ENCODE data around the gene NCS1.

The NCS1 gene

DNA sequence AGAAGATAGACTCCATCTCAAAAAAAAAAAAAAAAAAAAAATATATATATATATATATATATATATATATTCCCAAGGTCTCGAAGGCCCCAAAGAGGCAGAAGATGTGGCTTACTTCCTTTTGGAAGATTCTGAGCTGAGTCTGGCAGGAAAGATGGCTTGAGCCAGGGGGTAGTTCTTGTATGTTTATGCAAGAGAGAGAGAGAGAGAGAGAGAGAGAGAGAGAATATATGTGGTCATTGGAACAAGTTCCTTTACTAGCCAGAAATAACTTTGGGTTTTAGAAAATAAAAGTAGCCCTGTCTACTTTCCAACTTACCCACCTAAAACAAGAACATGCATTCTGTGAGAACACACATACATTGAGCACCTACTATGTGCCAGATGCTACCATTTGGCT lies 17.6 kb downstream of the NCS1 start:
- no peak overlapping the region for H3K4me3 ChIP-seq
- H3K27ac ChIP-seq, result no peak overlapping the region

DNA sequence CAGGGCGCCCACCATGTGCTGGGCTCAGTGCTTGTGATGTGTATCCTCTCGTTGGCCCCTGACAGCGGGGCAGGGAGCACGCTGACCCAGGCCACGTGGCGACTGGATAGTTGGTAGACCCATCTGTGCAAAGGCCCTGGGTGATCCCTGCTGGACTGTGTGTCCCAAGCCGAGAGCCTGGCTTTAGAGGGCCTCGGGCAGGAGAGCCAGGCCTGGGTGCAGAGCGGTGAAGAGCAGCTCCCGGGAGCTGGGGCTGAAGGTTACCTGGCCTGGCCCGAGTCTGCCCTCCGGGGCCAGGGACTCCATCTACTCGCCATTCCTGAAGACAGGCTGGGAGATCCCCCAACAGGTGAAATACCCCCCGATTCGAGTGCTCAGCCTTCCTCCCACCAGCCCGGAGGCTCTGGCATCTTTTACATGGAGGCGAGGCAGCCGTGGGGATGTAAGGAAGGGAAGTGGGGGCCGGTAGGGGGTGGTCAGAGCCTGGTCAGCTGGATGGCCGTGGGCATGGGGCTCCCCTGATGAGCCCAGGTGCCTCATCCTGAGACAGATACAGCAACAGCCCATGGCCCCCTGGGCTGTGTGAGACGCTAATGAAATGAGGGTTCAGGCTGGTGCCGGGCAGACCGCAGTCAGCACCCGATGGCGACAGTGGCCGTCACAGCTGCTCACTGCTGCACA lies 19.0 kb downstream of the NCS1 start:
- Histone ChIP-seq H3K4me3 (no peak overlapping the region), H3K27ac (no peak overlapping the region)

DNA sequence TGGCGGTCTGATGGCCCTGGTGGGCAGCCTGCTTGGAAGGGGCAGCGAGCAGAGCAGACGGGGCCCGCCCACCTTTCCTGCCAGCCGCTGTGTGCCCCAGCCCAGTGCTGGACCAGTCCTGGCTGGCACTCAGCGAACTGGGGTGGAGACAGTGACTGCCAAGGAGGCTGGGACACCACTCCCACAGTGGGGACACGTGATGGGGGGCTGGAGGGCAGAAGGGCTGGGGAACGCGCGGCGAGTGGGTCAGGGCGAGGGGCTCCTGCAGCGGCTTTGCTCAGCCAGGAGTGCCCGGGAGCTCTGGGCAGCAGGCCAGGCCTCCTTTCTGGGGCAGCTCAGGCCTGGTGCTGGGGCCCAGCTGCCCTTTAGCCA lies 19.5 kb downstream of the NCS1 start:
- Histone ChIP-seq H3K27ac (no peak overlapping the region), H3K4me3 (no peak overlapping the region)

DNA sequence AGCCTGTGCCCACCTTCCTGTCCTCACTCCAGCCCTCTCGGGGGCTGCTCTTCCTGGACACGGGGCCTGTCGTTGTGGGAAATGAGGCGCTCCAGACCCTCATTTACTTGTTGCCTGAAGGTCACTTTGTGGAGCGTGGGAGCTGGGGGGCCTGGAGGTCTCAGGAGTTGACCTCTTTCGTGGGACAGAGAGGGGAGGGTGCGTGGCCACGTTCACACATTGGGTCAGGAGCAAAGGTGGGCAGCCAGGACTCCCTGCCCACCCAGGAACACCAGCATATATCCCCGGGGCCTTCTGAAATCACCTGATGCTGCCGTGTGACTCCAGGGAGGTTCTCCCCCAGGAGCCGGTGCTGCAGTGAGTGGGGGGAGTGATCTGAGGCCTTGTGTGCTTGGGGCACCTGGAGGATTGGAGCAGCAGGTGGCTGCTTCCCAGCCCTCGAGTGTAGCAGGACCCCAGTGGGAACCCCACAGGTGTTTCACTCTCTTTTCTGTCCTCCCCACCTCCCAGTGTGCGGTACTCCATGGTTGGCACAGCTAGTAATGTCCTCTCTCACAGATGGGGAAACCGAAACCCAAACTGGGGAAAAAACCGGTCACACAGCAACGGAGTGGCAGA lies 20.3 kb downstream of the NCS1 start:
- Histone ChIP-seq H3K27ac (peak overlapping the region in 2 of 21 experiments; percentile 17 to 19), H3K4me3 (no peak overlapping the region)

DNA sequence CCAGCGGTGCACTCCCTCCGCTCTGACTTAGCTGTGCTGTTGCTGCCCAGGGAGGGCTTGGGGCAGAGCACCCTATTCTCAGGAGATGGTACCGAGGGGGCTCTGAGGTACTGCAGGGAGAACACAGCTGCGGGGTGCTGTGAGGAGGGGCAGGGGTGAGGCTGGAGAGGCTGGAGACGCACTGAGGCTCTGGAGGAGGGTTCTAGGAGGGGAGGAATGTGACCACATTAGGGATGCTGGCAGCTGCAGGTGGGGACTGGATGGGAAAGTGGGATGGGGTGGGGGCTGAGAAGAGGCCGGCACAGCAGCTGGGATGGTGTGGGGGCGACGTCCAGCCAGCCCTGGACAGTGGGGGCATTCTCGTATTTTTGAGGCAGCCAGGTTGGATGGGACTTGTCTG lies 20.9 kb downstream of the NCS1 start:
- Histone ChIP-seq H3K4me3 (no peak overlapping the region), H3K27ac (no peak overlapping the region)

DNA sequence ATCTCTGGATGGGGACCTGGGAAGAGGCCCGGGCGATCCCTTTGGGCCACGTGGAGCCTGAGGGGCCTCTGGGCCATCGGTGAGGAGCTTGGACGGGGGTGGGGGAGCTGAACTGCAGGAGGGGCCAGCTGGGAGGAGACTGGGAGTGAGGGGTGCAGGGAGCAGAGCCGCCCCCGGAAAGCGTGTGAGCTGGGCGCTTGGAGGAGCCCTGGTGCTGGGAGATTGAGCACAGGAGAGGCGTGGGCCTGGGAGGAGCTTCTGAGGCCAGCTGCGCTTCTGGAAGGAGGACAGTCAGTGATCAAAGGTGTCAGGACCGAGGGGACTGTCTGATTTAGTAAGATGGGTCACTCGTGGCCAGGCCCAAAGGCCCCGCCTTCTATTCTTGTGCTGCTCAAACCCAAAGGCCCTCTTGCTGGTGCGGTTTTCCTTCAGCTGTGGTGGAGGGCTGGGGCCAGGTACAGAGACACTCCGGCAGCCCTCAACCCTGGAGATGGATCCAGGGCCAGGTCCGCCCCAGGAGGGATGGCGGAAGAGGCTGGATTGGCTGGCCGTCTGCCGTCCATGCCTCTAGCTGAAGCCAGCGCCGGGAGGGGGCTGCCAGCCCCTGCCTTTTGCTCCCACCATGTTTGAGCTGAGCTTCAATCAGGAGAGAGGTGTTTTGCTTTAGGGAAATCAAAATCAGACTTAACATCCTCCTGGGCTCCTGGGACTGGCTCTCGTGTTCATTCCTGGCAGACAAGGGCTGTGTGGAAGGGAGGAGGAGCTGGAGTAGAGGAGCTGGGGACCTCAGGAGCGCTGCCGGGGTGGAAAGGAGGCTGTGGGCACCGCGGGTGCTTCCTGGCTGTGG lies 21.6 kb downstream of the NCS1 start:
- H3K27ac ChIP-seq, result peak overlapping the region in 1 of 21 experiments; percentile 7
- H3K4me3 ChIP-seq, result no peak overlapping the region

DNA sequence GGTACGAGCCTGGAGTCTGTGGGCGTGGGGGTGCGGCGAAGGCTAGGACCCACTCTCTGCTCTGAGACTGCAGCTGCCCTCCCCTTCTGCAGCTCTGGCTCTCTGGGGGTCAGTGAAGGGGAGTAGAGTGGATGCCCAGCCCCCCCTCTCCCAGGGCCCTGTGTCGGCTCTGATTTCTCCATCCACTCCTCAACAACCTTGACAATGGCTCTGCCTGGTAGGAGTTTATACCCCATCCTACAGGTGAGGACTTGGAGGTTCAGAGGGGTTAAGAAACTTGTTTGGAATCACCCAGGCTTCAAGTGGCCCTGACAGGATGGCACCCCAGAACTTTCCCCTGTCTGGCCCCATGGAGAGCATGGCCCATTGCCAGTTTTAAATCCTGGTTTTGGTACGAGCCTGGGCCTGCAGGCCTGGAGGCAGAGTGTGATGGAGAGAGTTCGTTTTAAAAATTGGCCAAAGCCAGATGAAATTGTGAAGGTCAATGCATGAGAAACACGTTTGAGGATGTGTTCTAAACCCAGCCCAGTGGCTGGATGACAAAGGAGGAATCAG lies 22.3 kb downstream of the NCS1 start:
- H3K4me3 ChIP-seq, result no peak overlapping the region
- peak overlapping the region in 1 of 21 experiments; percentile 7 for H3K27ac ChIP-seq

DNA sequence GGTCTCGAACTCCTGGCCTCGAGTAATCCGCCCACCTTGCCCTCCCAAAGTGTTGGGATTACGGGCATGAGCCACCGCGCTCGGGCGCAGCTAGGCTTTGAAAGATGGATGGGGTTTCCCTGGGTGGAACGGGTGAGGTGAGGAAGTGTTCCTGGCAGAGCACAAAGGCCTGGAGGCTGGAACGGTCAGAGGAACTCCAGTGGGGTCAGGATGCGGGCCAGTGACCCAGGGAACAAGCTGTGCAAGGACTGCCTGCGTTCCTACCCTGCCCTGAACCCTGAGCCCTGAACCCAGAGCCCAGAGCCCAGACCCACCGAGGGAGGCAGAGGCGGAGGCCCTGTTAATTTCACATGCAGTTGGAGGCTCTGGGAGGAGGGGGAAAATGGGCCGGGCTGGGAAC lies 23.4 kb downstream of the NCS1 start:
- H3K27ac ChIP-seq, result no peak overlapping the region
- no peak overlapping the region for H3K4me3 ChIP-seq

DNA sequence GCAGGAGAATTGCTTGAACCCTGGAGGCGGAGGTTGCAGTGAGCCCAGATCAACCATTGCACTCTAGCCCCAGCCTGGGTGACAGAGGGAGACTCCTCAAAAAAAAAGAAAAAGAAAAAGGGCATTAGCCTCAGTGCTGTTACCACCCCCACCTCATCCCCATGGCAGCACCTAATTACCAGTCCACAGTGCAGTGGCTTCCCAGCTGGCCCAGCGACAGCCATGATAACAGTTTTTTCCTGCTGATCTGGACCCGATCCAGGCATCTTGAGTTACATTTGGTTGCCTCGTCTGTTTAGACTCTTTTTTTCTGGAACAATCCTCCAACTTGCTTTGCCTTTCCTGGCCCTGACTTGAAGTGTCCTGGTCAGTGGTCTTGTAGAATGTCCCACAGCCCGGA lies 24.4 kb downstream of the NCS1 start:
- H3K27ac ChIP-seq, result no peak overlapping the region
- no peak overlapping the region for H3K4me3 ChIP-seq

DNA sequence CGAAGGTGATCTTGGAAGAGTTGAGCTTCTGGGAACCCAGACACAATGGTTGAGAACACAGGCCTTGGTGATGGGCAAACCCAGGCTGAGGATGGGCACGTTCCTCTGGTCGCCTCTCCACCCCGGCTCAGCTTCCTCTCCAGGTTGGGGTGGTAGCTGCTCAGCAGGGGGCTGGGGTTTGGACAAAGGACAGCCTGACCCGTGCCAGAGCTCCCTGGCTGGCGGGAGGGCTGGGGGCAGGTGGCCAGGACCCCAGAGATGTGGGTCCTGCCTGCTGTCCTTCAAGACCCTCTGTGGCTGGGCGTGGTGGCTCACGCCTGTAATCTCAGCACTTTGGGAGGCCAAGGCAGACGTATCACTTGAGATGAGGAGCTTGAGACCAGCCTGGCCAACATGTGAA lies 25.2 kb downstream of the NCS1 start:
- Histone ChIP-seq H3K27ac (no peak overlapping the region), H3K4me3 (no peak overlapping the region)

DNA sequence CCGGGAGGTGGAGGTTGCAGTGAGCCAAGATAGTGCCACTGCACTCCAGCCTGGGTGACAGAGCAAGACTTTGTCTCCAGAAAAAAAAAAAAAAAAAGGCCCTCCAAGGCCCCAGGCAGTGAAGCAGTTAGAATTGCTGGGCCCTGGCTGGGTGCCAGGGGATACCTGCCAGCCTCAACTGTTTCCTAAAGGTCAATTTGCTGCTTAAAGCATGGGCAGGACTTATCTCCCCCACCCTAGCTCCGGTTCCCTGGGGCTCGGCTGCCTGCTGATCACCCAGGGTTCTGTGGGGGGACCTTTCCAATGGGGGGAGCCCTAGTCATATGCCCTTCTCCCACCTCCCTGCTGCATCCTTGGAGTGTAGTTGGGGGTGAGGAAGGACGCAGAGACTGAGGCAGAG lies 25.7 kb downstream of the NCS1 start:
- H3K27ac ChIP-seq, result peak overlapping the region in 1 of 21 experiments; percentile 17
- no peak overlapping the region for H3K4me3 ChIP-seq

DNA sequence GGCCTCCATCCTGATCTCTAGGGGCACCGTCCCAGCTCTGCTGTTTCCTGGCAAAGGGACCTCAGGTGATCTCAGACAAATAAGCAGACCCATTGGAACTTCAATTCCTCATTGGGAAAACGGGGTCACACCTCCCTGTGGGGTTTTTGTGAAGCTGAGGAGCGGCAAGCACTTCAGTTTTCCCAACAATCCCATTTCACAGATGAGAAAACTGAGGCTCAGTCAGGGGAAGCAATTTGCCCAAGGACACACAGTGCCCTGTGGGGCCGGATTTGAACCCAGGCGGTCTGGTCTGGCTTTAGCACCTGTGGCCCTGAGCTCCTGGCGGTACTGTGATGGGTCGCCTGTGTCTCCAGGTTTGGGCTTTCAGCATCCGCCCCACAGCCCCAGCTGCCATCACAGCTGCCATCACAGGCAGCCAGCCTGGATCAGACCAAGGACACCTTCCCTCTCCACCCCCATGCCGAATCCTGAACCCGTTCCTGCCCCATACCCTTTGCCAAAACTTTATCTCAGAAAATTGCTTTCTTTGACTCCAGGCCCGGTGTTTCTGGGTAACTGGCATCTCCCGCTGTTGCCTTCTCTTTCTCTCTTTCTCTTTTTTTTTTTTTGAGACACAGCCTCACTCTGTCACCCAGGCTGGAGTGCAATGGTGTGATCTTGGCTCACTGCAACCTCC lies 26.4 kb downstream of the NCS1 start:
- no peak overlapping the region for H3K4me3 ChIP-seq
- peak overlapping the region in 3 of 21 experiments; percentile 39 to 52 (median 51) for H3K27ac ChIP-seq

DNA sequence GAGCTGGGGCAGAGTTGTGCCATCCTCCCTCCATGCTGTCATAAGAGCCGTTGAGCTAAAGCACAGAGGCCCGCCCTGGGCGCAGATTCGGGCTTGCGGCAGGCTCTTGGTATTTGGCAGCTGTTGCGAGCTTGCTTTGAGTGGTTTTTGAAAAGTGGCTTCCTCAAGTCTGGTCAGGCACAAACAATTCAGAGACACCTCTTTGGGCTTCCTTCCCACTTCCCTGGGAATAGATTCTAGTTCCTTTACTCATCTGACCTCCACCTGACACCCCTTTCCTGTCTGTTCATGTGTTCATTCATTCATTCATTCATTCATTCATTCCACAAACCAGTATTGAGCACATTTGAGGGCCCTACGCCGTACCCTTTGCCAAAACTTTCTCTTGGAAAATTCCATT lies 27.4 kb downstream of the NCS1 start:
- Histone ChIP-seq H3K27ac (peak overlapping the region in 10 of 21 experiments; percentile 23 to 65 (median 51)), H3K4me3 (no peak overlapping the region)

DNA sequence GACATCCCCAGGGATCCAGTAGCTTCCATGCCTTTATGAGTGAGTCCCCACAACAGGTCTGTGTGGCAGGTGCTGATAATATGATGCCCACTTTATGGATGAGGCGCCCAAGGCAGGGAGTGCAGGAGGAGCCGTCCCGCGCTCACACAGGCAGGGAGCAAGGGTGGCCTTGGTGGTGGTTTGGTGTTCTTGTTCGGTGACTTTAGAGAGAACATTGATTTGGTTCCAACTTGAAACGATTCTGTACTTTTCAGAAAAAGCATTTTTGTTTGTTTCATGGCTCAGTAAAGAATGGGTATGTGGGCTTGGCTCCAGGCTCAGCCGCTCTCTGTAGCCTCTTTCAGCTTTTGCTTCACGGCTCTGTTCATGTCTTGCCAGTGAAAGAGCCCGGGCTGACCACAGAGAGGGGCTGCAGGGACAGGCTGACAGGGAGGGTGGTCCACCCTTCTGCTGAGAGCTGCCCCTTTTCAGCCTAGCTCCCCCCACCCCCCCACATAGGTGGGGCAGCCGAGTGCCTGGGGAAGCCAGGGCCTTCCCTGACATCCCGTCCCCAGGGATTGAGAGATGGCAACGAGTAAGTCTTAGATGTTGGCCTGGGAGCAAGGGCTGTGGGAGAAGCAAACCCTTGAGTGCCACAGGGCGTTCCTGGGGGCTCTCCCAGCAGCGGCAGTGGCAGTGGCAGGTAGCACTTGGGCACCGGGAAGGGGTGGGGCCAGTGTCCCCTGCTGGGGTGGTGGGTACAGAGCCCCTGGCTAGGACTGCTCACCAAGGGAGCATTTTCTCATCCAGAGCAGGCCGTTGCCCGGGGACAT lies 28.0 kb downstream of the NCS1 start:
- Histone ChIP-seq H3K4me3 (no peak overlapping the region), H3K27ac (peak overlapping the region in 12 of 21 experiments; percentile 14 to 71 (median 45))

DNA sequence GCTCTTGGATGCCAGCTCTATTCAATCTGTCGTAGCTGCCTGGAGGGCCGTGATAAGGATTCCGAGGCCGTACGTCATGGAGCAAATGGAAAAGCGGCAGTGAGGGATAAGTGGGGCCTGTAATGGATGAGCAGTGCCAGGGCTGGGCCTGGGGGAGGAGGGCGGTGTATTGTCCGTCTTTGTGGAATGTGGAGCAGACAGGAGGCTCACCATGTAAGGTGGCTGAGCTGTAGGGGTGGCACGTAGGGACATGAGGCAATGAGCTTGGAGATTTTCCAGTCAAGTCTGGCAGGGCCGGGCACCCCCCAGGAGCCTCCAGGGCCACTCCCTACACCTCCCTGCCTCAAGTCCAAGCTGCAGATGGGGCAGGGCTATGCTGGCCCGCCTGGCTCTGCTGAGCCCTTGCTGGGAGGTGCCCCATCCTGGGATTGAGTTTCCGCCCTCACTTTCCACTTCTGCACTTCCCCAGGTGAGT lies 29.2 kb downstream of the NCS1 start:
- Histone ChIP-seq H3K4me3 (no peak overlapping the region), H3K27ac (peak overlapping the region in 4 of 21 experiments; percentile 14 to 57 (median 39))

DNA sequence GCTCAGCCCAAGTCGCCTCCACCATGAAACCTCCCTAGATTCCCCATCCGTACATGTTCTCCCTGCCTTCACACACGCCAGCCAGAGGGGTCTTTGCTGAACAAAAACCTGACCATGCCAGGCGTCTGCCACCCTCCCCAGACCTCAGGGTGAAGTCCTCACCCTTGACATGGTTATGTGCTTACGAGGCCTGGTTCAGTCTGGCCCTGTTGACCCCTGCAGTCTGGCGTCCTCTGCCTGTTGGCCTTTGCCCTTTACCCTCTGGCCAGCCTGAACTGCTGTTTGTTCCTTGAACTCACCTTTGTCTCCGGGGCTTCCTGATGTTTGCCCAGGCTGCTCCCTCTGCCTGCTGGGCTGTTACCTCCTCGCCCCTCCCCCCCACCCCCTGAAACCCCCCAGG lies 29.8 kb downstream of the NCS1 start:
- Histone ChIP-seq H3K4me3 (no peak overlapping the region), H3K27ac (peak overlapping the region in 1 of 21 experiments; percentile 57)

DNA sequence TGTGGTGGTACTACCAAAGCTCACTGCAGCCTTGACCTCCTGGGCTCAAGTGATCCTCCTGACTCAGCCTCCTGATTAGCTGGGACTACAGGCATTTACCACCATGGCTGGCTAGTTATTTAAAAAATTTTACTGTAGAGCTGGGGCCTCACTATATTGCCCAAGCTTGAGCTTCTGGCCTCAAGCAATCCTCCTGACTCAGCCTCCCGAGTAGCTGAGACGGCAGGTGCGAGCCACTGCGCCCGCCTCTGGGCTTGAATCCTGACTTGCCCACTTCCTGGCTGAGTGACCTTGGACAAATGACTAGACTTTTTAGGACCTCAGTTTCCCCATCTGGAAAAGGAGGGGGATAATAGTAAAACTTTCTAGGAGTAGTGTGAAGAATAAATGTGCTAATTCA lies 32.1 kb downstream of the NCS1 start:
- no peak overlapping the region for H3K27ac ChIP-seq
- no peak overlapping the region for H3K4me3 ChIP-seq

DNA sequence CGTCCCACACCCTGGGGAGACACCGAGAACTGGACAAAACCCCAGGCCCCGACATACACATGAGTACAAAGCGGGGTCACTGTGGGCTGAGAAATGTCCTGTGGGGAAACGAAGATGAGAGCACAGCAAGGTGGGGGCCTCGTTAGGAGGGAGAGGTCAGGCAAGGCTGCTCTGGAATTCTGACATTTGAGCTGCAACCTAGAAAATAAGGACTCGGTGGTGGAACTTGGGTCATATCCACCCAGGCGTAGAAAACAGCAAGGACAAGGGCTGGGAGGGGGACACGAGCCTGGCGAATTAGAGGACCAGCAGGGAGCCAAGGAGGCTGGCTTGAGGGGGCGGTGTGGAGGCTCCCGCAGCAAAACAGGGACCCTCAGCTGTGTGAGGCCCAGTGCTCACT lies 32.8 kb downstream of the NCS1 start:
- no peak overlapping the region for H3K27ac ChIP-seq
- H3K4me3 ChIP-seq, result no peak overlapping the region

DNA sequence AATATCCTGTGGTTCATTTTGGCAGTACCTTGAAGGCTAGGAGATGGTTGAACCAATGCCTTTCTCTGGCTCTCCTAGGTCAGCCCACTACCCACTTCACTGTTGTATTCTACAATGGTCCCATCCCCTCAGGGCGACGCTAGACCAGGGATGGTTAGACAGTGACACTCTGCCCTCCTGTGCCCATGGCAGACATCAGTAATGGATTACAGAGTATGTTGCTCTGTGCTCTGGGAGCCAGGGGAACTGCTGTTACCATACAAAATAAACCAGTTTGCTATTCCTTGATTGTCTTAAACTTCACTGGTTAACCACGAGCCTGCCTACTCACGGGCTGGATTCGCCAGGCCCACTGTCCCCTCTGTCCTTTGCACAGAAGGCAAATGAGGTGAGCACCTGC lies 33.7 kb downstream of the NCS1 start:
- H3K27ac ChIP-seq, result no peak overlapping the region
- no peak overlapping the region for H3K4me3 ChIP-seq

All from skin epidermis (tissue), 12 donors.